ENCODE data around the gene USH1C. TPM values are rescaled to one million over a fixed set of nuclear protein-coding genes. Genes with fewer than 3 reads are reported as not detected.

The USH1C gene
- total RNA-seq, 3 donors from 2014 or later (not counting 1 experiment from before 2014, with no cell fraction given) = not detected

DNA sequence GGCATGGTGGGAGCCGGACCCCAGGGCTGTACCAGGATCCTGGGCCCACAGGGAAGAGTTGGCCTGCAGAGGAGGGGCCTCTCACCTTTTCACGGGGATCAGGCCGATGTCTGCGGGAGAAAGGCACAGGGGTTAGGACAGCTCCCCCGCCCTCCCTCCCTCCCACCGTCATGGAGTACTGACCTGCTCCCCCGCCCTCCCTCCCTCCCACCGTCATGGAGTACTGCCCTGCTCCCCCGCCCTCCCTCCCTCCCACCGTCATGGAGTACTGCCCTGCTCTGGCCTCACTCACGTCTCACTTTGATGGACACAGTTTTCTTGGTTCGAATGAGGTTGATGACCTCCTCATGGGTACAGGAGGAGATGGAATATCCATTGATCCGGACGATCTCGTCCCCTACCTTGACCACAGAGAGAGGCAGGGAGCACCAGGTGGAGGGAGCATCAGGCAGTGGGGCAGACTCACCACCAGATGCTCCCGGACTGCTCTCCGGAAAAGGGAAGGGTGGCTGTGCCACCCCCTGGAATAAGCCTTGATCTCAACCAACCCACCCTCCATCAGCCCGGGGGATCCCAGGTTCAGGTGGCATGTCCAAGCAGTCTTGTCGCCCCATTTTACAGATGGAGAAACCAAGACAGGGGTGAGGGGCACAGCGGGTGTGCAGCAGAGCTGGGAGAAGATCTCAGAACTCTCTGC is 17.1 kb downstream of the USH1C start:
- DNase-seq = no peak
- no peak overlapping the region for H3K4me3 Mint-ChIP-seq
- H3K4me3 ChIP-seq (ENCODE audit: low read length) = no peak overlapping the region
- no peaks in the 10 kb centered on the region for H3K36me3 ChIP-seq (ENCODE audit: control insufficient read depth, insufficient read depth, low read length)
- H3K27me3 ChIP-seq (ENCODE audit: control insufficient read depth, insufficient read depth, low read length) = no peaks in the 10 kb centered on the region
- no peak overlapping the region for H3K27ac Mint-ChIP-seq
- peaks cover 0 to 4% of the 10 kb centered on the region in 2 donors for H3K27me3 Mint-ChIP-seq (ENCODE audit: low read depth in 2 of 2)
- no peak for ATAC-seq
- H3K9me3 Mint-ChIP-seq = no peaks in the 10 kb centered on the region
- H3K9me3 ChIP-seq (ENCODE audit: control insufficient read depth, insufficient read depth, low read length) = no peaks in the 10 kb centered on the region
- intact Hi-C loops (cut with micrococcal nuclease) = no loop called here
- H3K36me3 Mint-ChIP-seq = no peaks in the 10 kb centered on the region
- no peak for TF ChIP-seq CTCF (IDR thresholded peaks at IDR 0.05)
- no peaks in the 10 kb centered on the region for H3K4me1 Mint-ChIP-seq
- H3K4me1 ChIP-seq (ENCODE audit: control insufficient read depth, insufficient read depth, low read length) = no peaks in the 10 kb centered on the region
- no peak overlapping the region for H3K27ac ChIP-seq (ENCODE audit: low read length)
- WGBS (ENCODE audit: insufficient coverage) = 87% methylated on average over 14 of the region's 20 CpGs

GRCh38 chr11:17526326-17526725 is 17.9 kb downstream of the USH1C start:
- Histone ChIP-seq H3K9me3 (ENCODE audit: control insufficient read depth, insufficient read depth, low read length) (no peaks in the 10 kb centered on the region), H3K27ac (ENCODE audit: low read length) (no peak overlapping the region), H3K27me3 (ENCODE audit: control insufficient read depth, insufficient read depth, low read length) (no peaks in the 10 kb centered on the region), H3K4me3 (ENCODE audit: low read length) (no peak overlapping the region), H3K36me3 (ENCODE audit: control insufficient read depth, insufficient read depth, low read length) (no peaks in the 10 kb centered on the region), H3K4me1 (ENCODE audit: control insufficient read depth, insufficient read depth, low read length) (no peaks in the 10 kb centered on the region)
- Mint-ChIP-seq H3K4me1 (no peaks in the 10 kb centered on the region), H3K36me3 (no peaks in the 10 kb centered on the region), H3K4me3 (no peak overlapping the region), H3K27me3 (ENCODE audit: low read depth in 2 of 2) (no peaks in the 10 kb centered on the region), H3K9me3 (no peaks in the 10 kb centered on the region), H3K27ac (no peak overlapping the region)
- TF ChIP-seq CTCF (IDR thresholded peaks at IDR 0.05) = no peak
- intact Hi-C loops (cut with micrococcal nuclease) = no loop called here
- no peak for DNase-seq
- peak in 1 of 3 donors; percentile 1 for ATAC-seq
- WGBS (ENCODE audit: insufficient coverage) = 88% methylated on average over 13 of the region's 13 CpGs

DNA sequence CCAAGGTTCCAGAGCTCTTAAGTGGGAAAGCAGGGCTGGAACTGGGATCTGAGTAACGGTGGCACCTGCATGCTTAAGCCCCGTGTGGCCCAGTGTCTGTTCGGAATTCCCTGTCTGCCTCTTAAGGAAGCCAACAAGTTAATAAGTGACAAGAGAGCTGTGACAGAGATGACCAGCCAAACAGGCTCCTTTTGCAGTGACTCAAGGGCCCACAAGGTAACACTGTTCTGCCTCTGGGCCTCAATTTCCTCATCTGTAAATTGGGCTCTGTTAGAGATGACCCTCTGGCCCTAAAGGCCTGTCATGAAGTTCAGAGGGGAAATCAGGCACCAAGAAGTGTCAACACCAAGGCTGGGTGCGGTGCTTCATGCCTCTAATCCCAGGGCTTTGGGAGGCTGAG is 18.6 kb downstream of the USH1C start:
- Histone ChIP-seq H3K36me3 (ENCODE audit: control insufficient read depth, insufficient read depth, low read length) (no peaks in the 10 kb centered on the region), H3K27ac (ENCODE audit: low read length) (no peak overlapping the region), H3K4me3 (ENCODE audit: low read length) (no peak overlapping the region), H3K4me1 (ENCODE audit: control insufficient read depth, insufficient read depth, low read length) (no peaks in the 10 kb centered on the region), H3K9me3 (ENCODE audit: control insufficient read depth, insufficient read depth, low read length) (no peaks in the 10 kb centered on the region), H3K27me3 (ENCODE audit: control insufficient read depth, insufficient read depth, low read length) (no peaks in the 10 kb centered on the region)
- Mint-ChIP-seq H3K9me3 (no peaks in the 10 kb centered on the region), H3K27ac (no peak overlapping the region), H3K4me3 (no peak overlapping the region), H3K4me1 (no peaks in the 10 kb centered on the region), H3K27me3 (ENCODE audit: low read depth in 2 of 2) (peaks cover 0 to 2% of the 10 kb centered on the region in 2 donors), H3K36me3 (no peaks in the 10 kb centered on the region)
- TF ChIP-seq CTCF (IDR thresholded peaks at IDR 0.05) = no peak
- ATAC-seq (no peak), DNase-seq (no peak)
- intact Hi-C loops (cut with micrococcal nuclease) = no loop called here
- WGBS (ENCODE audit: insufficient coverage) = 87% methylated on average over 4 of the region's 4 CpGs

DNA sequence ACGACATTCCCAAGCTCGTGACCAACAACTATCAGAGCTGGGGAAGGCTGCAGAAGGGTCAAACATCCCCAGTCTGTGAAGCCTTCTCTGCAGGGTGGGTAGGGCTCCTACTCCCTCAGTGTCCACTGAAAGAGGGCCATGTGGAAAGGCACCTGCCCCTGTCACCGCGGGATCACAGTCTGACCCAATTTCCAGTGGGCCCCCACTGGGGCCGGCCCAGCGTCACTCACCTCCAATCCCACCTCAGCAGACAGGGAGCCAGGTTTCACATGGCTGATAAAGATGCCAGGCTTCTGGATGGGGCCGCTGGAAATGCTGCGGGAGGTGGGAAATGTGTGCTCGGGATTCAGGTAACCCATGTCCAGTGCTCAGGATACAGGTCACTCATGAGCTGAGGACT is 20.0 kb downstream of the USH1C start:
- intact Hi-C loops (cut with micrococcal nuclease) = no loop called here
- no peak for DNase-seq
- no peaks in the 10 kb centered on the region for H3K9me3 Mint-ChIP-seq
- no peak overlapping the region for H3K4me3 ChIP-seq (ENCODE audit: low read length)
- WGBS (ENCODE audit: insufficient coverage) = 92% methylated on average over 9 of the region's 9 CpGs
- no peaks in the 10 kb centered on the region for H3K36me3 ChIP-seq (ENCODE audit: control insufficient read depth, insufficient read depth, low read length)
- ATAC-seq = no peak
- H3K27me3 Mint-ChIP-seq (ENCODE audit: low read depth in 2 of 2) = peaks cover 0 to 2% of the 10 kb centered on the region in 2 donors
- H3K27ac Mint-ChIP-seq = no peak overlapping the region
- no peak overlapping the region for H3K27ac ChIP-seq (ENCODE audit: low read length)
- no peak for TF ChIP-seq CTCF (IDR thresholded peaks at IDR 0.05)
- H3K4me1 ChIP-seq (ENCODE audit: control insufficient read depth, insufficient read depth, low read length) = no peaks in the 10 kb centered on the region
- no peaks in the 10 kb centered on the region for H3K9me3 ChIP-seq (ENCODE audit: control insufficient read depth, insufficient read depth, low read length)
- H3K4me3 Mint-ChIP-seq = no peak overlapping the region
- H3K4me1 Mint-ChIP-seq = no peaks in the 10 kb centered on the region
- no peaks in the 10 kb centered on the region for H3K36me3 Mint-ChIP-seq
- no peaks in the 10 kb centered on the region for H3K27me3 ChIP-seq (ENCODE audit: control insufficient read depth, insufficient read depth, low read length)

Data from natural killer cell (primary cell).